K562 (cell line): Measurements from ENCODE around the gene DTNBP1. TPM values are rescaled to one million over a fixed set of nuclear protein-coding genes. Genes with fewer than 3 reads are reported as not detected.

Experiments used
- ATAC-seq: fragments of 200-7000 bp; cut with Tn5 transposase; 3 replicates; pipeline ENCODE4 v1.9.1; 2020; ENCODE audit warnings: moderate library complexity
- BruUV-seq: library from RNA; stranded (reverse); fragments of 400-500 nt; replicated peaks from 2 replicates; lab custom pipeline; 2021; lab: Mats Ljungman, UMichigan
- CTCF ChIA-PET: fragments of 300-600 bp; formaldehyde crosslinking; extraction: SDS; loops from one replicate; lab custom pipeline; 2021; ENCODE audit warnings: low intra/inter-chr PET ratio; lab: Yijun Ruan, JAX
- POLR2A ChIA-PET: fragments of 300-600, 350-650 bp; sonication (Branson Sonifier 250); formaldehyde crosslinking; extraction: SDS; loops from one replicate; lab custom pipeline; 2021; ENCODE audit warnings: antibody characterized with exemption, inconsistent platforms; lab: Yijun Ruan, JAX
- DNase-seq, 4 experiments: peaks; one replicate each; pipeline versions ENCODE4 v3.0.0 to v3.0.0-alpha.2; 2011 to 2018; ENCODE audit warnings: low spot score in 3 of 4, mixed read lengths in 3 of 4; ENCODE audit errors: extremely low read depth in 1 of 4
- FAIRE-seq: peaks from 2 replicates; lab custom pipeline; 2011; peaks lifted over from hg19 to GRCh38; lab: Jason Lieb, UNC
- H2AFZ ChIP-seq: 2 replicates; pipeline ENCODE4 v1.6.0; 2011; ENCODE audit warnings: low read depth, low read length, control low read depth, inconsistent platforms
- H3K27ac ChIP-seq: fragments of 200-600 bp; 3 replicates; pipeline ENCODE4 v1.8.0; 2011; ENCODE audit warnings: low read depth, mild to moderate bottlenecking, control low read depth, inconsistent platforms, low read length, moderate library complexity, mixed read lengths; ENCODE audit errors: extremely low read depth
- H3K27me3 ChIP-seq, 2 experiments: fragments of 300-600 bp in 1 of 2; 2 replicates in 1 of 2; 3 replicates in 1 of 2; pipeline versions ENCODE4 v1.6.0 to v1.8.0; 2011; ENCODE audit warnings: inconsistent platforms in 2 of 2, low read length in 2 of 2, mild to moderate bottlenecking in 1 of 2, mixed read lengths in 1 of 2, moderate library complexity in 1 of 2; ENCODE audit not compliant: control insufficient read depth in 2 of 2, insufficient read depth in 2 of 2
- H3K36me3 ChIP-seq: fragments of 300-600 bp; 3 replicates; pipeline ENCODE4 v1.8.0; 2011; ENCODE audit warnings: mild to moderate bottlenecking, low read length, inconsistent platforms; ENCODE audit not compliant: control insufficient read depth, insufficient read depth
- H3K4me1 ChIP-seq, 2 experiments: fragments of 200-600 bp in 1 of 2; replicated peaks in 1 of 2; 2 replicates in 1 of 2; 3 replicates in 1 of 2; pipeline versions ENCODE4 v1.5.1 to v1.8.0; 2011; ENCODE audit warnings: inconsistent platforms in 2 of 2, low read length in 2 of 2, mild to moderate bottlenecking in 1 of 2, mixed read lengths in 1 of 2, moderate library complexity in 1 of 2; ENCODE audit not compliant: control insufficient read depth in 2 of 2, insufficient read depth in 2 of 2
- H3K4me2 ChIP-seq: 2 replicates; pipeline ENCODE4 v1.6.1; 2011; ENCODE audit warnings: low read length, control low read depth, inconsistent platforms, mixed read lengths; ENCODE audit not compliant: insufficient read depth
- H3K4me3 ChIP-seq: fragments of 200-600 bp; sonication (generic), shearing (Covaris generic); 2 replicates; pipeline ENCODE4 v1.5.1; 2016; ENCODE audit warnings: control low read depth, inconsistent platforms
- H3K79me2 ChIP-seq: fragments of 200-600 bp; 3 replicates; pipeline ENCODE4 v1.8.0; 2011; ENCODE audit warnings: low read length, inconsistent platforms; ENCODE audit not compliant: control insufficient read depth, insufficient read depth
- H3K9ac ChIP-seq, 2 experiments: 2 replicates each; pipeline versions ENCODE4 v1.6.0 to v1.6.1; 2011; ENCODE audit warnings: low read depth in 2 of 2, low read length in 2 of 2, control low read depth in 1 of 2, inconsistent platforms in 1 of 2, mild to moderate bottlenecking in 1 of 2, mixed read lengths in 1 of 2; ENCODE audit not compliant: insufficient read depth in 1 of 2
- H3K9me1 ChIP-seq: one replicate; pipeline ENCODE4 v1.6.0; 2011; ENCODE audit warnings: inconsistent platforms, mild to moderate bottlenecking, low read length, moderate library complexity; ENCODE audit not compliant: control insufficient read depth, insufficient read depth
- H3K9me3 ChIP-seq: replicated peaks from 2 replicates; pipeline ENCODE4 v1.5.1; 2011; ENCODE audit warnings: low read depth, low read length, inconsistent platforms; ENCODE audit not compliant: control insufficient read depth, insufficient read depth
- H4K20me1 ChIP-seq: replicated peaks from 2 replicates; pipeline ENCODE4 v1.6.1; 2011; ENCODE audit warnings: low read length, inconsistent platforms, mixed read lengths; ENCODE audit not compliant: control insufficient read depth, insufficient read depth
- DNMT1 ChIP-seq: fragments of 450-650 bp; IDR thresholded peaks from 2 replicates; pipeline ENCODE4 v1.6.1; 2016; ENCODE audit warnings: antibody characterized with exemption, mild to moderate bottlenecking
- EHMT2 ChIP-seq: fragments of 450-650 bp; IDR thresholded peaks from 2 replicates; pipeline ENCODE4 v1.6.1; 2018; ENCODE audit warnings: antibody characterized with exemption
- GATAD2A ChIP-seq: fragments of 450-650 bp; IDR thresholded peaks from 2 replicates; pipeline ENCODE4 v1.6.1; 2017
- MAFF ChIP-seq: IDR thresholded peaks from 2 replicates; pipeline ENCODE4 v1.6.1; 2012; ENCODE audit warnings: low read length, improper control_type of control experiment
- SMAD2 ChIP-seq: fragments of 150-350 bp; IDR thresholded peaks from 2 replicates; pipeline ENCODE4 v1.6.1; 2014; ENCODE audit warnings: low read depth, mild to moderate bottlenecking, low read length
- SUPT5H ChIP-seq: fragments of 450-650 bp; IDR thresholded peaks from 2 replicates; pipeline ENCODE4 v1.6.1; 2016
- TAF1 ChIP-seq: IDR thresholded peaks from 2 replicates; pipeline ENCODE4 v1.6.1; 2011; ENCODE audit warnings: mild to moderate bottlenecking, low read length, moderate library complexity; ENCODE audit not compliant: insufficient read depth, control insufficient read depth, severe bottlenecking; ENCODE audit errors: extremely low read depth
- U2AF2 ChIP-seq: fragments of 200-400 bp; formaldehyde crosslinking; optimal IDR thresholded peaks from 2 replicates; pipeline ENCODE3; 2017; ENCODE audit warnings: low read depth, mild to moderate bottlenecking, low read length
- WHSC1 ChIP-seq: IDR thresholded peaks from one replicate; pipeline ENCODE4 v1.6.1; 2012; ENCODE audit warnings: low read length, control low read depth, inconsistent platforms
- WGBS: fragments of 100-300 bp; shearing (Covaris generic); methylation state at CpG from one replicate; pipeline ENCODE4 v1.1.6; 2016; ENCODE audit warnings: low coverage, mixed read lengths; ENCODE audit not compliant: insufficient coverage; ENCODE audit errors: missing lambda C conversion rate; 5-methylcytosine and 5-hydroxymethylcytosine counted together
- in situ Hi-C: fragments of 300-500 bp; cut with MboI; formaldehyde crosslinking; loops from 4 replicates; pipeline ENCODE4 v1.15.0; 2018; ENCODE audit warnings: inconsistent platforms, mixed read lengths
- intact Hi-C: fragments of 100-400 bp; cut with micrococcal nuclease; formaldehyde crosslinking; loops from 2 replicates; pipeline ENCODE4 v1.14.2; 2022
- polyA plus RNA-seq, 8 experiments: library from polyadenylated mRNA; depleted of rRNA in 4 of 8; stranded (reverse) in 5 of 8; unstranded in 3 of 8; fragments of >200 nt; fragmentation: Nextera tagmentation in 2 of 8; fragmentation: Illumina TruSeq in 1 of 8; extraction: Ambion mirVana in 2 of 8; extraction: Trizol in 1 of 8; gene quantifications; 2 replicates each; pipeline versions ENCODE4 v1.2.1 to v1.2.3, GENCODE V29; 2011 to 2014; ENCODE audit warnings: inconsistent platforms in 1 of 8, missing spikeins in 1 of 8
- total RNA-seq, 7 experiments: library from RNA; depleted of rRNA in 6 of 7; stranded (reverse); fragments of >200 nt in 6 of 7; fragmentation: Illumina TruSeq in 2 of 7; extraction: Trizol in 2 of 7; gene quantifications; 2 replicates each; pipeline versions ENCODE4 v1.2.1 to v1.2.3, GENCODE V29; 2011 to 2021; ENCODE audit warnings: low replicate concordance in 1 of 7
- TF ChIP-seq, protein P1 (sequence below): sonication (generic); formaldehyde crosslinking; IDR thresholded peaks from 2 replicates; pipeline ENCODE4 v1.8.0; 2022; ENCODE audit warnings: mild to moderate bottlenecking, missing genetic modification reagents
- TF ChIP-seq, protein P2 (sequence below): IDR thresholded peaks from 3 replicates; pipeline ENCODE4 v1.6.1; 2011; ENCODE audit warnings: borderline replicate concordance, mild to moderate bottlenecking; ENCODE audit not compliant: insufficient read length, insufficient read depth
- TF ChIP-seq, protein P3 (sequence below), 3 experiments: IDR thresholded peaks in 2 of 3; conservative IDR thresholded peaks in 1 of 3; 2 replicates each; pipeline ENCODE4 v1.5.1; 2011 to 2012; ENCODE audit warnings: low read length in 3 of 3, mild to moderate bottlenecking in 3 of 3, control low read depth in 2 of 3, improper control_type of control experiment in 1 of 3, inconsistent platforms in 1 of 3, low read depth in 1 of 3, mixed read lengths in 1 of 3, moderate library complexity in 1 of 3; ENCODE audit not compliant: insufficient read depth in 2 of 3
- TF ChIP-seq, protein P4 (sequence below): sonication (generic); formaldehyde crosslinking; IDR thresholded peaks from 2 replicates; pipeline ENCODE4 v1.8.1; 2023; ENCODE audit warnings: mild to moderate bottlenecking, missing genetic modification reagents

The DTNBP1 gene
- total and polyA plus RNA-seq, 9 of the 15 experiments (the other 6 are each of a cell fraction or from before 2014, with no cell fraction given) = 16.7 to 54.5 (median 21.4) TPM

- TF ChIP-seq, protein P1, sequence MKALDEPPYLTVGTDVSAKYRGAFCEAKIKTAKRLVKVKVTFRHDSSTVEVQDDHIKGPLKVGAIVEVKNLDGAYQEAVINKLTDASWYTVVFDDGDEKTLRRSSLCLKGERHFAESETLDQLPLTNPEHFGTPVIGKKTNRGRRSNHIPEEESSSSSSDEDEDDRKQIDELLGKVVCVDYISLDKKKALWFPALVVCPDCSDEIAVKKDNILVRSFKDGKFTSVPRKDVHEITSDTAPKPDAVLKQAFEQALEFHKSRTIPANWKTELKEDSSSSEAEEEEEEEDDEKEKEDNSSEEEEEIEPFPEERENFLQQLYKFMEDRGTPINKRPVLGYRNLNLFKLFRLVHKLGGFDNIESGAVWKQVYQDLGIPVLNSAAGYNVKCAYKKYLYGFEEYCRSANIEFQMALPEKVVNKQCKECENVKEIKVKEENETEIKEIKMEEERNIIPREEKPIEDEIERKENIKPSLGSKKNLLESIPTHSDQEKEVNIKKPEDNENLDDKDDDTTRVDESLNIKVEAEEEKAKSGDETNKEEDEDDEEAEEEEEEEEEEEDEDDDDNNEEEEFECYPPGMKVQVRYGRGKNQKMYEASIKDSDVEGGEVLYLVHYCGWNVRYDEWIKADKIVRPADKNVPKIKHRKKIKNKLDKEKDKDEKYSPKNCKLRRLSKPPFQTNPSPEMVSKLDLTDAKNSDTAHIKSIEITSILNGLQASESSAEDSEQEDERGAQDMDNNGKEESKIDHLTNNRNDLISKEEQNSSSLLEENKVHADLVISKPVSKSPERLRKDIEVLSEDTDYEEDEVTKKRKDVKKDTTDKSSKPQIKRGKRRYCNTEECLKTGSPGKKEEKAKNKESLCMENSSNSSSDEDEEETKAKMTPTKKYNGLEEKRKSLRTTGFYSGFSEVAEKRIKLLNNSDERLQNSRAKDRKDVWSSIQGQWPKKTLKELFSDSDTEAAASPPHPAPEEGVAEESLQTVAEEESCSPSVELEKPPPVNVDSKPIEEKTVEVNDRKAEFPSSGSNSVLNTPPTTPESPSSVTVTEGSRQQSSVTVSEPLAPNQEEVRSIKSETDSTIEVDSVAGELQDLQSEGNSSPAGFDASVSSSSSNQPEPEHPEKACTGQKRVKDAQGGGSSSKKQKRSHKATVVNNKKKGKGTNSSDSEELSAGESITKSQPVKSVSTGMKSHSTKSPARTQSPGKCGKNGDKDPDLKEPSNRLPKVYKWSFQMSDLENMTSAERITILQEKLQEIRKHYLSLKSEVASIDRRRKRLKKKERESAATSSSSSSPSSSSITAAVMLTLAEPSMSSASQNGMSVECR (CRISPR knock-in tag) = no peak
- TF ChIP-seq SUPT5H (no peak), MAFF (no peak)
- TF ChIP-seq, protein P2, sequence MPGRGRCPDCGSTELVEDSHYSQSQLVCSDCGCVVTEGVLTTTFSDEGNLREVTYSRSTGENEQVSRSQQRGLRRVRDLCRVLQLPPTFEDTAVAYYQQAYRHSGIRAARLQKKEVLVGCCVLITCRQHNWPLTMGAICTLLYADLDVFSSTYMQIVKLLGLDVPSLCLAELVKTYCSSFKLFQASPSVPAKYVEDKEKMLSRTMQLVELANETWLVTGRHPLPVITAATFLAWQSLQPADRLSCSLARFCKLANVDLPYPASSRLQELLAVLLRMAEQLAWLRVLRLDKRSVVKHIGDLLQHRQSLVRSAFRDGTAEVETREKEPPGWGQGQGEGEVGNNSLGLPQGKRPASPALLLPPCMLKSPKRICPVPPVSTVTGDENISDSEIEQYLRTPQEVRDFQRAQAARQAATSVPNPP = no peak
- TF ChIP-seq, all 486 proteins: peak for 0
Measured at GRCh38 chr6:15673666-15674065, 10.8 kb upstream of the DTNBP1 start (continued).

- in situ Hi-C loops = no loop called here
- TF ChIP-seq U2AF2 (no peak), EHMT2 (no peak), WHSC1 (no peak), GATAD2A (no peak), DNMT1 (no peak), TAF1 (no peak), SMAD2 (no peak)
- TF ChIP-seq, protein P3, sequence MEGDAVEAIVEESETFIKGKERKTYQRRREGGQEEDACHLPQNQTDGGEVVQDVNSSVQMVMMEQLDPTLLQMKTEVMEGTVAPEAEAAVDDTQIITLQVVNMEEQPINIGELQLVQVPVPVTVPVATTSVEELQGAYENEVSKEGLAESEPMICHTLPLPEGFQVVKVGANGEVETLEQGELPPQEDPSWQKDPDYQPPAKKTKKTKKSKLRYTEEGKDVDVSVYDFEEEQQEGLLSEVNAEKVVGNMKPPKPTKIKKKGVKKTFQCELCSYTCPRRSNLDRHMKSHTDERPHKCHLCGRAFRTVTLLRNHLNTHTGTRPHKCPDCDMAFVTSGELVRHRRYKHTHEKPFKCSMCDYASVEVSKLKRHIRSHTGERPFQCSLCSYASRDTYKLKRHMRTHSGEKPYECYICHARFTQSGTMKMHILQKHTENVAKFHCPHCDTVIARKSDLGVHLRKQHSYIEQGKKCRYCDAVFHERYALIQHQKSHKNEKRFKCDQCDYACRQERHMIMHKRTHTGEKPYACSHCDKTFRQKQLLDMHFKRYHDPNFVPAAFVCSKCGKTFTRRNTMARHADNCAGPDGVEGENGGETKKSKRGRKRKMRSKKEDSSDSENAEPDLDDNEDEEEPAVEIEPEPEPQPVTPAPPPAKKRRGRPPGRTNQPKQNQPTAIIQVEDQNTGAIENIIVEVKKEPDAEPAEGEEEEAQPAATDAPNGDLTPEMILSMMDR (IDR thresholded peaks at IDR 0.05 in 2 of 3, conservative IDR thresholded peaks at IDR 0.05 in 1 of 3; ENCODE audit: insufficient read depth in 2 of 3, low read depth in 1 of 3, low read length in 3 of 3) = no peak
- TF ChIP-seq, protein P4, sequence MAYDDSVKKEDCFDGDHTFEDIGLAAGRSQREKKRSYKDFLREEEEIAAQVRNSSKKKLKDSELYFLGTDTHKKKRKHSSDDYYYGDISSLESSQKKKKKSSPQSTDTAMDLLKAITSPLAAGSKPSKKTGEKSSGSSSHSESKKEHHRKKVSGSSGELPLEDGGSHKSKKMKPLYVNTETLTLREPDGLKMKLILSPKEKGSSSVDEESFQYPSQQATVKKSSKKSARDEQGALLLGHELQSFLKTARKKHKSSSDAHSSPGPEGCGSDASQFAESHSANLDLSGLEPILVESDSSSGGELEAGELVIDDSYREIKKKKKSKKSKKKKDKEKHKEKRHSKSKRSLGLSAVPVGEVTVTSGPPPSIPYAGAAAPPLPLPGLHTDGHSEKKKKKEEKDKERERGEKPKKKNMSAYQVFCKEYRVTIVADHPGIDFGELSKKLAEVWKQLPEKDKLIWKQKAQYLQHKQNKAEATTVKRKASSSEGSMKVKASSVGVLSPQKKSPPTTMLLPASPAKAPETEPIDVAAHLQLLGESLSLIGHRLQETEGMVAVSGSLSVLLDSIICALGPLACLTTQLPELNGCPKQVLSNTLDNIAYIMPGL (CRISPR knock-in tag) = no peak
Measured at GRCh38 chr6:15672818-15673217, 10.0 kb upstream of the DTNBP1 start.

More at GRCh38 chr6:15672818-15673217, 10.0 kb upstream of the DTNBP1 start:
- intact Hi-C loops = no loop called here
- no peaks in the 10 kb centered on the region for H3K36me3 ChIP-seq
- no peaks in the 10 kb centered on the region for H3K9me1 ChIP-seq
- DNase-seq = no peak
- peaks cover 0 to 16% of the 10 kb centered on the region in 2 experiments; a peak in 4 of 5 replicates for H3K27me3 ChIP-seq
- no peak overlapping the region for H2AFZ ChIP-seq
- peaks cover 0 to under 1% of the 10 kb centered on the region in 2 experiments; a peak in 1 of 5 replicates for H3K4me1 ChIP-seq
- ATAC-seq = no peak
- 6% methylated on average over 3 of the region's 3 CpGs for WGBS
- no peak overlapping the region for H3K4me3 ChIP-seq
- H3K9ac ChIP-seq = no peak overlapping the region
- H3K27ac ChIP-seq = no peak overlapping the region
- BruUV-seq = no TSS peak
- H3K9me3 ChIP-seq = no peaks in the 10 kb centered on the region
- H4K20me1 ChIP-seq = no peaks in the 10 kb centered on the region
- H3K4me2 ChIP-seq = no peak overlapping the region
- CTCF ChIA-PET = no interaction called here
- H3K79me2 ChIP-seq = no peaks in the 10 kb centered on the region
- POLR2A ChIA-PET = no interaction called here
- no peak for FAIRE-seq
